Measurements from ENCODE around the gene ALG2.

Gene ALG2

GRCh38 chr9:99190597-99191283 is 31.0 kb downstream of the ALG2 start:
- no peak for ATAC-seq
- DNase-seq = no peak

DNA sequence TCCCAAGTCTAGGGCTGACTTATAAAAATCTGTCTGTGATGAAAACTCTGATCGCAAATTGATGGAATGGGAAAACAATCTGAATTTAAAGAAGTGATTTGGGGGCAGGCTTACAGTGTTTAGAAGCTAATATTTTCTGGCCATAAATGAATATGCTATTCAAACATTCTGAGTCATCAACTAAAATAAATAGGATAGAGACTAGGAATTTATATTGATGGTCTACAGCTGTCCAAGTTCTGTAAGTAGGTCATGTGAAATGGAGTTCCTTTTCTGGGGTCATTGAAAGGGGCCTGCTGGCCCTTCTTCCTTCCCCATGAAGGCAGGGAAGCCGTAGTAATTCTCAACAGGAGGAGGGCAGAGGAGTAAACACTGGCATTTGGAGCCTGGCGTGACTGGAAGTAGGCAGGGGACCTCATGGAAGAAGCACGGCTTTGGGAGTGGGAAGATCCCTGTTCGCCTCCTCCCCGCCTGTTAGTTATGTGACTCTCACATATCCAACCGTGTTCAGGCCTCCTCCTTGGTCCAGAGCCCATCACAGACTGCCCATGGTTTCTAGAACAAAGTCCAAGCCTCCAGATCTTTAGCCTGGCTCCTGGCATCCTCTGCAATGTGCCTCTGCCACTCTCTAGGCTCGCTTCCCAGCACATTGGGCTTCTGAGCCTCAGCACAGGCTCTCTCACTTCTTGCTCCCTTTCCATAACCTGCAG is 31.7 kb downstream of the ALG2 start:
- ATAC-seq = no peak
- no peak for DNase-seq

GRCh38 chr9:99189186-99189585 is 32.6 kb downstream of the ALG2 start:
- DNase-seq (no peak), ATAC-seq (no peak)

DNA sequence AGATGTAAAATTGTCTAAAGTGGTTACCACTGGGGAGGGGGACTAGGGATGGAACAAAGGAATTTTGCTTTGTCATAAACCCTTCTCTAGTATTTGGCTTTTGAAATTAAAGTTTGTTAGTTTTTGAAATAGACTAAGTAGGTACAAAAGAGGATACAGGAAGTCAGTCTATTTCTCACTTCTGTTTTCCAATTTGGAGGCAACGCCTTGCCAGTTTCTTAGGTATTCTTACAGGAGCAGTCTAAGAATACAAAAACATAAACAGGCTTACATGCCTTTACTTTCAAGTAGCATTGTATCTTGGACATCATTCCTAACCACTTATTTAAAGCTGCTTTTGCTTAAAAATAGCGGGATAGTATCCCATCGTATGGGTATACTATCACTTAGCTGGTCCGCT is 34.4 kb downstream of the ALG2 start:
- ATAC-seq (no peak), DNase-seq (no peak)

DNA sequence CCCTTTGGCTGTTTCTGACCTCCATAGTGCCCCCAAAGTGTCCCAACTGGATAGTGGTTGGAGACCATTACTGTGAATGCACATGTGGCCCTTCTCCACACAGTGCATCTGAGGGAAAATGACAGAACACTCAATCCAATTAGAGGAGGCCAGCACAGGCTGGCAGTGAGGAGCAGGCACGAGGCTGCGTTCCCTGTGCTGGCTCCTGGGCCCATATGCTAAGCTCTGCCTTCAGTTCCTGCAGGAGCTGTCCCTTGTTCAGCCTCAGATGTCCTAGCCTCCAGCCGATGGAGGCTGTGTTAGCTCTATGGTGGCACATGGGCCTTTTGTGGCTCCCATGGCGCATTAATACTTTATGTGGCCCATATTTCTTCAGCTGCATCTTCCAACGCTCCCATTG is 35.8 kb downstream of the ALG2 start:
- DNase-seq = no peak
- ATAC-seq = no peak

DNA sequence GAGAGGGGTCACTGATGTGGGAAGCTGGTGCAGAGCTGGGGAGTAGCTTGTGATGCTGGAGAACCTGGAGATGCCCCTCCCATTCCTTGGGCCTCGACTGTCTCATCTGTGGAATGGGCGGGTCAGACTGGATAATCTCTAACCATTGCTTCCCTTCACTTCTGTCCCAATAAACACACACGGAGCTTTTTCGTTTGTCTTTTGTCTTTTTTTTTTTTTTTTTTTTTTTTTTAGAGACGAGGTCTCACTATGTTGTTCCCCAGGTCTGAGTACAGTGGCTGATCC is 36.5 kb downstream of the ALG2 start:
- no peak for ATAC-seq
- DNase-seq = no peak

- DNase-seq = peak; percentile 84
- peak; percentile 91 for ATAC-seq
Observed at GRCh38 chr9:99184475-99185347, 37.0 kb downstream of the ALG2 start.

DNA sequence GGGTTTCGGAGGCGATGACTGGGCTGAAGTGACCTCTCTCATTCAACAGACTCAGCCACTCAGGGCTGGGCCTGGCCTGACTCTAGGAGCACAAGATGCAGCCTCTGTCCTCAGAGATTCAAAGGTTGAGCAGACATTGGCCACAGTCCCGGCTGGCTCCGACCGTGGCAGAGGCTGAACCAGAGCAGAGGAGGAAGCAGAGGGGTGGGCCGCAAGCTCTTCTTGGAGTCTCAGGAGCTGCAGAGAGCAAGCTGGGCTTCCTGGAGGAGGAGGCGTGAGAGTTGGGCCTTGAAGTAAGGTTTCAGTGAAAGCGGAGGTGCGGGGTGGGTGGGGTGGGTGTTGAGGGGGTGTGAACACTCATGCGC is 37.6 kb downstream of the ALG2 start:
- ATAC-seq = no peak
- no peak for DNase-seq

DNA sequence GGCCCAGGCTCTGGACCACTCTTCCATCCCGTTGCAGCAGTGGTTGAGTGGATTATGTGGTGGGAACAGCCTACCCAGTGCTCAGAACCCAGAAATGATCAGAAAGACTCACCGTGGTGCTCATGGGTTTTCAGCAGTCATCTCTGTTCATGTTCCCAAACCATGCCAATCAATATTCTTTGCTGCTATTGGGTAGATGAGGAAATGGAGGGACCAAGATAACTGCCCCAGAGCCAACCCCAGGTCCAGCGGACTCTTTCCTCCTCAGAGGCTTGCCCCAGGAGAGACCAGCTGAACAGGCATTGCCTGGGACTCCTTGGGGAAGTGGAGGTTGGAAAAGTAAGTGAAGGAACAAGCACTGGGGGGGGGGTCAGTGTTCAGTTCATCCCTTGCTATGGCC is 38.1 kb downstream of the ALG2 start:
- DNase-seq (no peak), ATAC-seq (no peak)

DNA sequence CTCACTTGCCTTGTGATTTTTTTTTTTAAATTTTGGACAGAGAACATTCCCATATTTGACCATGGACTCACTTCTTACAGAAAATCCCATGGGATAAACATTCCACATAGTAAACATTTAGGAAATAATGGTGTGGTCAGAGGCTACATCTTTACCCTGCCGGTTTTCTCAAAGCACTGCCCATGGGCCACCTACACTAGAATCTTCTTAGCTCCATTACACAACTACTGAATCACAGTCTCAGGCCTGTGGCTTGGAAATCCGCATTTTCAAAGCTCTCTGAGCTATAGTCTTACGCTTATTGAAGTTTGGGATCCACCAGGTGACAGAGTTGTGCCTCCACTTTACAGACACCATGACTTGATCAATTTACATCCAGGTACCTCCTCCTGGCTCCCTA is 39.4 kb downstream of the ALG2 start:
- ATAC-seq = no peak
- DNase-seq = no peak

DNA sequence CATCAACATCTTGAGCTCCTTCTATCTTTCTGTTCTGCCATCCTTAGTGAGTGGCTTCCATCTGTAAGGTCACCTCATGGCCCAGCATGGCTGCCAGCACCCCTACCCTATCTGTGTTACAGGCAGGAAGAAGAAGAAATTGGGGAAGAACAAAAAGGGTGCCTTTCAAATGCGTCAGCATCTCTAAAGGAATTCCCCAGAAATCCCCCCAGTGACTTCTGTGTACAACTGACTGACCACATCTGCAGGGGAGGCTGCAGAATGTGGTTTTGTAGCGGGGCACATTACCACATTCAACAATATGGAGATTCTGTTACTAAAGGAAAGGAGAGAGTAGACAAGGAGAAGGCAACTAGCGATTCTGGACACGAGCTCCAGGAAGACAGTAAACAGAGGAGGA is 40.1 kb downstream of the ALG2 start:
- ATAC-seq = peak; percentile 65
- DNase-seq = peak; percentile 55

GRCh38 chr9:99181206-99181605 is 40.5 kb downstream of the ALG2 start:
- no peak for ATAC-seq
- no peak for DNase-seq

- DNase-seq = peak; percentile 24
- ATAC-seq = no peak
Observed at GRCh38 chr9:99180662-99181061, 41.1 kb downstream of the ALG2 start.

DNA sequence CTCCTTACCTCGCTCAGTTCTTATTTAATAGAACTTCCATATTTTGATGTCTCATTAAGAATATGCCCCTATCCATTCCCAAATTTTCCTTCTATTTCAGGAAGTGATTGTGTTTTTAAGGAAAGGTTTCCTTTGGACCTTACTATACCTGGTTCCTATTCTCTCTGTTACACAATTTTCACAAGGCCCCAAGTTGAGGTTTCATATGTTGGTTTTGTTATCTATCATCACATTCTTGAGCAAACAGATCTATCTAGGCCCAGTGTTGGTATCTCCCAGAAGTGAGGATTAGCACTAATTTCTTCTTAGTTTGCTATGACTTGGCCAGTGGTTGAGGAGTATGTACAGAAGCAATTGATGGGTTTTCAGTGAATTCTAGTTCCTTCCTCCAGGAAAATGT is 41.5 kb downstream of the ALG2 start:
- DNase-seq (no peak), ATAC-seq (peak; percentile 41)

- ATAC-seq (no peak), DNase-seq (peak; percentile 17)
Observed at GRCh38 chr9:99178912-99179872, 42.5 kb downstream of the ALG2 start.

GRCh38 chr9:99177576-99178366 is 44.0 kb downstream of the ALG2 start:
- ATAC-seq (no peak), DNase-seq (no peak)

DNA sequence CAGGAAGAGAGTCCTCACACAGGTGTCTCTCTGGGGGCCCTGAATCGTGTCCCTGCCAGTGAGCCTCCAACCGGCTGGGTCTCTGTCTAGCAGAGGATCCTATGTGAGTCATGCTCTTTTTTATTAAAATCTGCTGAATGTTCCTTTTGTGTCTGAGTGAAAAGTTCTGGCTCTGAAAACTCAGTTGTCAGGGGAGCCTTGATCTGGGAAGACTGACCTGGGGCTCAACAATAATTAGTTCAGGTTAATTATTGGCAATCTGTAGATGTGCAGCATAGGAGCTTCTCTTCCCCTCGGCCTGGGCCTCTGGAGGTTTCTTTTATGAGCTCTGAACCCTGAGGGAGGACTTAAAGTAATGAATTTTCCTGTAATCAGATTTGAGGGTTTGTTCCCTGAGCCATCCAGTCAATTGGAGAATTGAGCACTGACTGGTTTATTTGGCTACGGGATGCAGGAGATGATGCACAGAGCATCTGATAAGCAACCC is 45.2 kb downstream of the ALG2 start:
- DNase-seq (no peak), ATAC-seq (no peak)

DNA sequence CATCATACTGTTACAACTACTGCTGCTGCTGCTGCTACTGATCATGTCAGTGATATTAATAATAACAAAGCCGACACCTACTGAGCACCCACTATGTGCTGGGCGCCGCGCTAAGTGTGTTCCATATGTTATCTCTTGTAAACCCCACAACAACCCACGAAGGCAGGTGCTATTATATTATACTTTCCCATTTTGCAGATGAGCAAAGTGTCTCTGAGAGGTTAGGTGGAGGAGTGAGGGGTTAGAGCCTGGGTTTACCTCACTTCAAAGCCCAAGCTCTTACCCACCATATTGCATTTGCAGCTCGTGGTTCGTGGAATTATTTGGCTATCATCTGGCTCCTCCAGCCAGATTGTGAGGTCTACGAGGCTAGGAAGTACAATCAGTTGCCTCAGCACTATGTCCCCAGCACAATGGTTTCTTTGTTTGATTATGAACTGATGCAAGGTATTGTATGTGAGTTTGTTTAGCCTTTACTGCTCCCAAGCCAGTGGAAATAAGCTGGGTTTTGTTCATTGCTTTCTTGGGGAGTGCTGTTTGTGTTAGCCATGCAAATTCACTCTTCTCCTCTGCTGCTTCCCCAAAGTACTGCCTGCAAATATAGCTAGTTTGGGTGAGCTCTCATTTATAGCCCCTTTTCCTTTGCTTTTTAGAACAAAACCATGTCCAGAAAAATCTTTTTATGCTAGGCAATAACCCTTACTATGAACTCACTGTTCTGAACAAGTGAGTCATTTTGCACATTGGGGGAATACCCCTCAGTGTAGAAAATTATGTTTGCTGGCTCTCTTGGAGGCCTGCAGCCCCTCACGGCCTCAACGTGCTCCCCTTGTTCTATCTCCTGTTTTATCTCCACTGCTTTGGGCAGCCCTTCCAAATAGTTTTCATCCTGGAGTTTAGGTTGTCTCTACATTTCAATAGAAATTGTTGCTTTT is 47.9 kb downstream of the ALG2 start:
- ATAC-seq = peak; percentile 70
- no peak for DNase-seq

DNA sequence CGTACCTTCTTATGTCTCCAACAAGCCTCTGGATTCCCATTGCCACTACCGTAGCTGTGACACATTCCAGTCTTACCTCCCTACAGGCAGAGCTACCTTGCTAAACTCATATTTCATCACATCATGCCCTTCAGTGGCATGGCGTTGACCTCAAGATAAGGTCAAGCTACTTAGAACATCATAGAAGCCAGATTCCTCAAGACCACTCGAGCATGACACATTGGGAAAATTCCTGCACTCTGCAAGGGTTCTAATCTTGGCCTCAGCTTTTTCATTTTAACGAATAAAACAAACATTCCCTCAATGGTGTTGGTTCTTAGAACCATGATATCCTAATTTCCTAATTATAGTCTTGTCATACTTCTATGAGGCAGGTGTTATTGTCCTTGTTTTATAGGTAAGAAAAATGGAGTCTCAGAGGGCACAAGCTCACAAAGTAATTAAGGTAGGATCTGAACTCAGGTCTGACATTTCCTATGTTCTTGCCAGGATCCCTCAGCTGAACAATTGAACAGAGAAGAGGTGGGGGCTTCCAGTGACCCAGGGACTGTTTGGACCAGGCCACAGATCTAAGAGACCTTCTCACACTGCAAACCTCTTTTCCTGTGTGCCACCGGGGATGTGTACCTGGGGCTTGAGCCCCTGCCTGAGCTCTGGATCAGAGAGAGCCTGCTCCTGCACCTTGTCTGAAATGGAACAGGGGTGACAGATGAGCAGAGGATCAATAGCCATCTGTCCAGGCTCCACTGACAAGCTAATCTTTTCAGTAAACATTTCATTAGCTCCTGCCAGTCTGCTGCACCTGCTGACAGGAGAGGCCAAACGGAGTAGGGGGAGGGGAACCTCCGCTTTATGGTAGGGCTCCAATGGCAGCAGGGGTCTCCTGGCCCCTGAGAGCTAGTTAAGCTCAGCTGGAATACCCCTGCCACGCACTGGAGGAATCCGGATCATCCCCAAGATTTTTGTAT is 49.3 kb downstream of the ALG2 start:
- ATAC-seq (no peak), DNase-seq (no peak)
